Activated CD4-positive, alpha-beta T cell treated with anti-CD3 and anti-CD28 coated beads, Interleukin-2, Interleukin-4, amounts not matched to agents 100 ng/mL and 50 ng/mL, durations not matched to agents 16 hours and 8 hours (primary cell): ENCODE results near the gene LRRC1.

Experiments
- DNase-seq: peaks from one replicate; pipeline ENCODE4 v3.0.0-alpha.2; 2020; ENCODE audit warnings: low spot score

The LRRC1 gene

DNA sequence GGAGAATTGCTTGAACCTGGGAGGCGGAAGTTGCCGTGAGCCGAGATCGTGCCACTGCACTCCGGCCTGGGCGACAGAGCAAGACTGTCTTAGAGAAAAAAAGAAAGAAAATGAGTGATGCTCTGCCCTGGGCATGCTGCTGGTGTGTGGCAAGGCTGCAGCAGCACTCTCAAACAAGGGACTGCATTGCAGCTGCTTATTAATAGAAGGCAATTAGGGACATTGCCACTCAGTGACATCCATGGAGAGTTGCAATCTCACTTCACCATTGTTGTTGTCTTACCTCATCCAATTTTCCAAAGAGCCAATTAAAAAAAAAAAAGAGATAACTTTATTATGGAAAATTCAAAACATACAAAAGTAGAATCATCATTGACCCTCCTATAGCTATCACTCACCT, 131.1 kb downstream of the LRRC1 start:
- DNase-seq, result no peak

- DNase-seq, result no peak
Measured at GRCh38 chr6:53926505-53926904, 131.7 kb downstream of the LRRC1 start.

DNA sequence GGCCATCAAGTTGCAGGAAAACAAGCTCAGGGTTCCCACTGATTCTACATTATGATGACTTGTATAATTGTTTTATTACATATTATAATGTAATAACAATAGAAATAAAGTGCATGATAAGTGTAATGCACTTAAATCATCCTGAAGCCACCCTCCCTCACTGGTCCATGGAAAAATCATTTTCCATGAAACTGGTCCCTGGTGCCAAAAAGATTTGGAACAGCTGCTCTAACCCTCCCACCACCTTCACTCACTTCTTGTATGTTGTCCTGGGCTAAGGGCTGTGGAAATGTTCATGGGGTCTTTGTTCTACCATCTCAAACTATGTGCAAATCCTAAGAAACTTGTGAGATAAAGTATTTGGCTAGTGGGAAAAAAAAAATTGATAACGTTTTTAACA, 133.8 kb downstream of the LRRC1 start:
- no peak for DNase-seq

GRCh38 chr6:53929041-53929820, 134.4 kb downstream of the LRRC1 start:
- no peak for DNase-seq

GRCh38 chr6:53929821-53930120, 135.0 kb downstream of the LRRC1 start:
- DNase-seq, result no peak

DNA sequence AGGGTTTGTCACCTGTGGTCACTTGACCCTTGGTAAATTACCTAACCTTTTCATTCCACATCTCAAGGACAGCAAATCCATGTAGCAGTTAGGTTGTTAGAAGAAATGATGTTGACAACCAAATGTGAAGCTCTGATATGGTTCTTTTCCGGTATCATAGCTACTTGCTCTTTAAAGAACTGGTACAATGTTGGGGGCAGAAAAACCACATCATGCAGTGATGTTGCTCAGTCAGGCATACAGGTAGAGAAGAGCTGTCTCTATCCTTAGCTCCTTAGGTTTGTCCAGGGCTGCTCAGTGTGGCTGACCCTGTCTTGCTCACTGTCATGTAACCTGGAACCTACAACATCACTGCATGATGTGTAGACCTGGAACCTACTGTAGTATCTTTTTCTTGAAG, 135.5 kb downstream of the LRRC1 start:
- no peak for DNase-seq

GRCh38 chr6:53931086-53931485, 136.3 kb downstream of the LRRC1 start:
- DNase-seq, result no peak

DNA sequence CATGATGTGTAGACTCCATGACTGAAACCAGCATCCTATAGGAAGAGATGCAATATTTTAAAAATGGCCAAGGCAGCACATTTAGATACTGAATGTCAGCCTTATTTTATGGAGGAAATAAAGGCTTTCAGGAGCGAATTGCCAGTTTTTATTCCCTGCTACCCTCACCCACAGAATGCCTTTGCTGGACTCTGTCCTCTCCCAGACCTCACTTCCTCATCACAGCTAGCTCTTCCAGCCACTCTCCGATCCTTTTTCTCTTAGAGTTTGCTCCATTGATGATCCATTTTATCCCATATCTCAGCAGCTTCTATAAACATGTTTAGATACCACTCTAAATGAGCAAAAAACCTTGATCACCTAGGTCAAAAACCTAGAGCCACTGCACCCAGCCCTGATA, 137.7 kb downstream of the LRRC1 start:
- no peak for DNase-seq

DNA sequence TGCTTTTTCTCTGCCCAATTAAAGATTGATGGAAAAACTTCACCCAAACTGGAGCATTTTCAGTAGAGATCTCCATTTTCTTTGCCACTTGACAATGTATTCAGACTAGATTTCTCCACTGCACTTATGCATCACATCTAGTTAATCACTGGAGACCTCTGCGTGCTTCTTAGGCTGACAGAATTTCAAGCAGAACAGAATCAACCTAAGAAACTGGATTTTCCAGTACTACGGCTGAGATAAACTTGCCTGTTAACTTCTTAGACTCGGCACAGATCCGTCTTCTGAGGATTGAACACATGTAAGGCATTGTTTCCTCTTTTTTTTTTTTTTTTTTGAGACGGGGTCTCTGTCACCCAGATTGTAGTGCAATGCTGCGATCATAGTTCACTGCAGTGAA, 139.2 kb downstream of the LRRC1 start:
- no peak for DNase-seq

GRCh38 chr6:53937461-53937860, 142.7 kb downstream of the LRRC1 start:
- no peak for DNase-seq

DNA sequence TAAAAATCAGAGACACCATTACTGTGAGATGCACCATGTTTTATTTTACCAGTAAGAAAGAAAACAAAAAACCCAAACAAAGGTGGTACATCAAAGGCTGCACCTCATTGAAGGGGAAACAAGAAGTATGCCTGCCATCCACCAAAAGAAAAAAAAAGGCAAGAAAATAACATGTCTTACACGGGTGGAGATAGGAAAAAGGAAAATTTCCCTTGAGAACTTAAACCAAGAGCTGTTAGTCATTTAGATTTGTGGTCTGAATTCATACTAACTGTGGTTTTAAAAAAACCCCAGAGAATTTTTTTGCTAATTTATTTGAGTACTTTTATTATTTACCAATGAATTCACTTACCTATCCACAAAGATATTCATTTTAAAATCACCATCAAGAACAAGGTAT, 144.0 kb downstream of the LRRC1 start:
- no peak for DNase-seq

- DNase-seq, result no peak
Measured at GRCh38 chr6:53939830-53940229, 145.0 kb downstream of the LRRC1 start.

DNA sequence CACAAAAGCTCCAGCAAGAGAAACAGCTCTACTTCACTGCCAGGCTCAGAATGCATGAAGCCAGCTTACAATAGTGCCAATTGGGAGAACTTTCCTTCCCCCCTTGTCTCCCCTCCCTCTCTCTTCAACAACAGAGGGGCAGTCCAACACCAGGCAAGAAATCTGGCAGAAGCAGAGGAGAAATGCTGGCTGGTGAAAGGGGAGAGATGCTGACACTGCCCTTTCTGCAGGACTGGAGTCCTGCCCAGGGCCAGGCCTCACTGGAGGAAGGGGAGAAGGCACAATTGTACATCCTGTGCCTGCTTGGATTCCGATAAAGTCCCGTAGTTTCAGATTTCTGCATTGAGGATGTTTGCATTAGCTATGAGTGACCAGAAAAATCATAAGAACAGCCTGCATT, 148.6 kb downstream of the LRRC1 start:
- DNase-seq, result no peak

GRCh38 chr6:53944091-53944490, 149.3 kb downstream of the LRRC1 start:
- no peak for DNase-seq

- DNase-seq, result no peak
Measured at GRCh38 chr6:53944543-53944942, 149.7 kb downstream of the LRRC1 start.

GRCh38 chr6:53945765-53946407, 151.1 kb downstream of the LRRC1 start:
- no peak for DNase-seq

DNA sequence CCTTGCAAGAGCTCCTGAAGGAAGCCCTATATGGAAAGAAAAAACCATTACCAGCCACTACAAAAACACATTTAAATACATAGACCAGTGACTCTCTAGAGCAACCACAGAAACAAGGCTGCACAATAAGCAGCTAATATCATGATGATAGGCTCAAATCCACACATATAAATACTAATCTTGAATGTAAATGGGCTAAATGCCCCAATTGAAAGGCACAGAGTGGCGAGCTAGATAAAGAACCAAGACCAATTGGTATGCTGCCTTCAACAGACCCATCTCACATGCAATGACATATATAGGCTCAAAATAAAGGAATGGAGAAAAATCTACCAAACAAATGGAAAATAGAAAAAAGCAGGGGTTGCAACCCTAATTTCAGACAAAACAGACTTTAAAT, 153.0 kb downstream of the LRRC1 start:
- DNase-seq, result no peak

DNA sequence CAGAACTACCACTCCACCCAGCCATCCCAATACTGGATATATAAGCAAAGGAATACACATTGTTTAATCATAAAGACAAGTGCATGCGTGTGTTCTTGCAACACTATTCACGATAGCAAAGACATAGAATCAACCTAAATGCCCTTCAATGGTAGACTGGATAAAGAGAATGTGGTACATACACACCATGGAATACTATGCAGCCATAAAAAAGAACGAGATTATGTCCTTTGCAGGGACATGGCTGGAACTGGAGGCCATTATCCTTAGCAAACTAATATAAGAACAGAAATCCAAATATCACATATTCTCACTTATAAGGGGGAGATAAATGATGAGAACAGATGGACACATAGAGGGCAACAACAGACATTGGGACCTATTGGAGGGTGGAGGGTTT, 156.6 kb downstream of the LRRC1 start:
- no peak for DNase-seq

- DNase-seq, result peak; percentile 18
Measured at GRCh38 chr6:53956068-53956711, 161.4 kb downstream of the LRRC1 start.

- no peak for DNase-seq
Measured at GRCh38 chr6:53956804-53957203, 162.0 kb downstream of the LRRC1 start.

DNA sequence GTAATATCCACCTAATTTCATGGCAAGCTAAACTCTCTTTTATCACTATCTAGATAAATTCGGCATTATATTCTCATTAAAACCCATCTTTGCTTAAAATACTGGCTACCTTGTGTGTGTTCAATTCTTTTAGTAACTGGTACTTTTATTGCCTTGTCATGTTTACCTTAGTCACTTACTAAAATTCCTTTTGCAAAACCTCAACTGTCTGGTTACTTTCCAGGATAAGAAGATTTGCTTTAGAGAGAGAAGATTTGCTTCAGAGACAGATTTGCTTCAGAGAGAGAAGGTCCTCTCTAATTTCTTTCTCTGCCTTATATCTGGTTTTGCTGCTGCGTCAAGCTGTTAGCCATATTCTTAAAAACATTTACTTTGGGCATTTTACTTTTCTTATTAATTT, 164.9 kb downstream of the LRRC1 start:
- DNase-seq, result no peak

- DNase-seq, result no peak
Measured at GRCh38 chr6:53960311-53960710, 165.5 kb downstream of the LRRC1 start.

DNA sequence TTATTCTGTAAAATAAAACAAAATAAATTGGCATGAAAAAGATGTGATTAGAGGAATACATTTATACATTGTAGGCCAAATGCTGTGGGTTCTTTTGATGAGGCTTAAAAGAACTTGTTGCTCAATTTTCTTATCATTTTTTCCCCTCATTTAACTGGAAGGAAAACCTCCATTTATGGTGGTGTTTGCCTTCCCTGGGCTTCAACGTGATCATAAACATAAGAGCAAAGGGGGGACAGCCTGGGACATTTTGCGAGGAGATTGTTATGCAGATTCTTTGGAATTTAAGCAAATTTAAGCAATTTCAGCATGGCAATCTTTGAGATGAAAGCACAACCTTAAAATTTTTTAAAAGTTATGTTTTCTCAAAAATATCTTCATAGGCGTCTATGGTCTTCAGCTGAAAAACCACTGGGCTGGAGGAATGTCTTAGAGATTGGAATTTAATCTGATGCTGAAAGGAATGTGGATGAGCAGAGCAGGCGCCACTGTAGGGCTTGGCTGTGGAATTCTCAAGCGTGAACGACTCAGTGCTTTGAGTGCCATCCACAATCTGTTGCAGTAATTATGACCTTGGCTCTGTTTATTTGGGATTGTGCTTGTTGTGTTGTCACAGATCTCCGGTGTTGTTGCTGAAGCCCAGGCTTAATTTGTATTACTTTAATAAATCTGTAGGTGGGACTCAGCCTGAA, 167.0 kb downstream of the LRRC1 start:
- DNase-seq, result no peak
